ENCODE results near the gene VAV3.
A peak's percentile ranks its signal among the peaks of the same experiment; 100 is the strongest.

VAV3 gene

GRCh38 chr1:107617456-107617855, 347.5 kb downstream of the VAV3 start:
- H3K36me3 ChIP-seq, result peaks cover 37 to 86% (median 71%) of the 10 kb centered on the region in 11 experiments
- no peak overlapping the region for H3K27ac ChIP-seq
- H3K9ac ChIP-seq, result no peak overlapping the region
- H3K4me1 ChIP-seq, result peaks cover 0 to 3% (median under 1%) of the 10 kb centered on the region in 10 experiments; a peak in 5 of 20 replicates
- no peak overlapping the region for H3K4me3 ChIP-seq
- peaks cover 35 to 51% (median 45%) of the 10 kb centered on the region in 11 experiments for H3K9me3 ChIP-seq (replicated peaks in 1 of 11)
- TF ChIP-seq Cebpa-rat (IDR thresholded peaks at IDR 0.05), result no peak
- no peak overlapping the region for H3K4me2 ChIP-seq
- H3K27me3 ChIP-seq, result no peaks in the 10 kb centered on the region
- H4K20me1 ChIP-seq, result no peaks in the 10 kb centered on the region

DNA sequence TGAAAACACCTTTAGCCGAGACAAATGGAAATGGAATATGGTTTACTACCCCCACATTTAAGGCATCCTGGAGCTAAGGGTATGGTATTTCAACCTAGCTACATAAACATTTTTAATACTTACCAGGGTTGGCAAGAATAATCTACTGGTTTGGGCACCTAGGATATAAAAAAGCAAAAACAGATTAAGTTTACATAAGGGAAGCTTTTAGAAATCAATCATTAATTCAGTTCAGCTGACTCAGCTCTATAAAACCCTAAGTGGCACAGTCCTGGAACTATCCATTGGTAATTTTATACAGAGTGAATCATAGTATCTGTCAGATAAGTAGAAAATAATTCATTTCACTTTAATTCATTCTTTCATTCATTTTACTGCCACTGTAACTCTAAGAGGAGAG, 355.2 kb downstream of the VAV3 start:
- Histone ChIP-seq H3K4me2 (no peak overlapping the region), H3K27ac (no peak overlapping the region), H3K27me3 (no peaks in the 10 kb centered on the region), H3K36me3 (peaks cover 38 to 91% (median 67%) of the 10 kb centered on the region in 11 experiments), H3K9ac (no peak overlapping the region), H3K9me3 (replicated peaks in 1 of 11) (peaks cover 33 to 58% (median 46%) of the 10 kb centered on the region in 11 experiments), H3K4me1 (peaks cover 0 to 7% (median 0%) of the 10 kb centered on the region in 10 experiments; a peak in 6 of 20 replicates), H3K4me3 (no peak overlapping the region), H4K20me1 (no peaks in the 10 kb centered on the region)
- no peak for TF ChIP-seq Cebpa-rat (IDR thresholded peaks at IDR 0.05)

- Histone ChIP-seq H3K4me2 (peak overlapping the region in 4 of 11 experiments; percentile 12 to 34 (median 18); a peak in 5 of 22 replicates), H3K9ac (no peak overlapping the region), H3K4me1 (peaks cover 0 to 27% (median 4%) of the 10 kb centered on the region in 10 experiments; a peak in 7 of 20 replicates), H3K36me3 (peaks cover 23 to 77% (median 47%) of the 10 kb centered on the region in 11 experiments; a peak in 20 of 22 replicates), H3K27me3 (no peaks in the 10 kb centered on the region), H4K20me1 (no peaks in the 10 kb centered on the region), H3K4me3 (no peak overlapping the region), H3K27ac (no peak overlapping the region), H3K9me3 (replicated peaks in 1 of 11) (peaks cover 9 to 28% (median 22%) of the 10 kb centered on the region in 11 experiments; a peak in 19 of 22 replicates)
- no peak for TF ChIP-seq Cebpa-rat (IDR thresholded peaks at IDR 0.05)
Observed at GRCh38 chr1:107604825-107605224, 360.2 kb downstream of the VAV3 start.

DNA sequence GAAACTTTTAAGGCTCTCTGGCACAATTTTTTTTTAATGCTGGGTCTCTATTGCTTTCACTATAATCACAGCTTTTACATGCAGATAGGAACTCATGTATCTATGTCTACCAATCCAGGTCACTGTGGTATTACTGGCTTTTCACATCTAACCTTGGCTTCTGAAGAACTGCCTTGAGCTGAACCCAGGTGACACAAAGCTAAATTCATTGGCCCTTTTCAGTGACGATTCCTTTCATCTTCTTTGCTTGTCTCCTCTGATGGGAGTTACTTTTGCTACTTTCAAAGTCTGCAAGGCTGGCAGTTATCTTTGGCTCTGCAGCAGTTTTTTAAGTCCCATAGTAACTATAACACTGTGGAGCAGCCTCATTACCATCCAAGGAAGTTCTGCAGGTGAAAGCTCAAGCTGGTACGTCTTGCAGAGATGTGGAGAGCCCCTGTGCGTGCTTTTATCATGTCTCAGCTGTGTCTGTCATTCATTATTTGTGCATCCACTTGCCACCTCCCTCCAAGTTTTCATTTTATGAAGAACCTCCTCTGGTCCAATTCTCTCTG, 364.3 kb downstream of the VAV3 start:
- no peak overlapping the region for H3K9ac ChIP-seq
- H4K20me1 ChIP-seq, result no peaks in the 10 kb centered on the region
- no peak overlapping the region for H3K4me3 ChIP-seq
- H3K4me1 ChIP-seq, result peaks cover 0 to 27% (median 4%) of the 10 kb centered on the region in 10 experiments; a peak in 7 of 20 replicates
- no peak overlapping the region for H3K27ac ChIP-seq
- no peak for TF ChIP-seq Cebpa-rat (IDR thresholded peaks at IDR 0.05)
- H3K36me3 ChIP-seq, result peaks cover 13 to 77% (median 45%) of the 10 kb centered on the region in 11 experiments; a peak in 20 of 22 replicates
- peaks cover 0 to under 1% (median 0%) of the 10 kb centered on the region in 11 experiments; a peak in 5 of 22 replicates for H3K9me3 ChIP-seq (replicated peaks in 1 of 11)
- H3K27me3 ChIP-seq, result no peaks in the 10 kb centered on the region
- H3K4me2 ChIP-seq, result no peak overlapping the region

GRCh38 chr1:107599220-107599619, 365.8 kb downstream of the VAV3 start:
- Histone ChIP-seq H3K36me3 (peaks cover 13 to 84% (median 49%) of the 10 kb centered on the region in 11 experiments; a peak in 19 of 22 replicates), H3K4me1 (peaks cover 3 to 21% (median 9%) of the 10 kb centered on the region in 10 experiments)
- no peak for TF ChIP-seq Cebpa-rat (IDR thresholded peaks at IDR 0.05)

GRCh38 chr1:107597290-107597689, 367.7 kb downstream of the VAV3 start:
- Histone ChIP-seq H4K20me1 (no peaks in the 10 kb centered on the region), H3K36me3 (peaks cover 13 to 88% (median 50%) of the 10 kb centered on the region in 11 experiments; a peak in 19 of 22 replicates), H3K9ac (no peak overlapping the region), H3K9me3 (replicated peaks in 1 of 11) (no peaks in the 10 kb centered on the region; a peak in 1 of 22 replicates), H3K4me3 (no peak overlapping the region), H3K4me1 (peaks cover 10 to 29% (median 21%) of the 10 kb centered on the region in 10 experiments; a peak in 19 of 20 replicates), H3K27me3 (no peaks in the 10 kb centered on the region), H3K4me2 (no peak overlapping the region), H3K27ac (no peak overlapping the region)
- TF ChIP-seq Cebpa-rat (IDR thresholded peaks at IDR 0.05), result no peak

More at GRCh38 chr1:107599220-107599619, 365.8 kb downstream of the VAV3 start:
- Histone ChIP-seq H3K4me3 (no peak overlapping the region), H3K9ac (no peak overlapping the region), H4K20me1 (no peaks in the 10 kb centered on the region), H3K4me2 (no peak overlapping the region), H3K9me3 (replicated peaks in 1 of 11) (no peaks in the 10 kb centered on the region; a peak in 1 of 22 replicates), H3K27ac (no peak overlapping the region), H3K27me3 (no peaks in the 10 kb centered on the region)

DNA sequence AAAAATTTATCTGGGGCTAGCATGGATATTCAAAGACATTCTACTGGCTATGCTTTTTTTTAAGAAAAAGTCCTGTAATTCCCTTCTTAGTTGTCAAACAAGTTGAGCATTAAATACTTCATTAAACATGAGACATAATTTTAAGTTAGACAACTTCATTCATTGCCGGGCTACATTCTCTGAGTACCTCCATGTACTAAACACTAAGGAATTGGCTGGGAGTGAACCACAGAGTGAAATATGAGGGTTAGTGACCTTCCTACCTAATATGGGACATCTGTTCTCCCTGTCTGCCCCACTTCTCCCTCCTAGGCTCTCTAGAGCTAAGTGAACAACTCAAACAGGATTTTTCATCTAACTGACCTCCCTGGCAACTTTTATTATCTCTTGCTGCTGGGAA, 370.4 kb downstream of the VAV3 start:
- peaks cover 10 to 48% (median 21%) of the 10 kb centered on the region in 10 experiments; a peak in 19 of 20 replicates for H3K4me1 ChIP-seq
- H3K27ac ChIP-seq, result peak overlapping the region in 5 of 11 experiments; percentile 15 to 55 (median 52); a peak in 5 of 22 replicates
- no peak overlapping the region for H3K4me3 ChIP-seq
- H3K9me3 ChIP-seq (replicated peaks in 1 of 11), result no peaks in the 10 kb centered on the region; a peak in 1 of 22 replicates
- H3K4me2 ChIP-seq, result peak overlapping the region in 7 of 11 experiments; percentile 8 to 71 (median 67); a peak in 8 of 22 replicates
- no peak overlapping the region for H3K9ac ChIP-seq
- H3K36me3 ChIP-seq, result peaks cover 7 to 86% (median 31%) of the 10 kb centered on the region in 11 experiments; a peak in 17 of 22 replicates
- no peaks in the 10 kb centered on the region for H3K27me3 ChIP-seq
- TF ChIP-seq Cebpa-rat (IDR thresholded peaks at IDR 0.05), result no peak
- no peaks in the 10 kb centered on the region for H4K20me1 ChIP-seq

DNA sequence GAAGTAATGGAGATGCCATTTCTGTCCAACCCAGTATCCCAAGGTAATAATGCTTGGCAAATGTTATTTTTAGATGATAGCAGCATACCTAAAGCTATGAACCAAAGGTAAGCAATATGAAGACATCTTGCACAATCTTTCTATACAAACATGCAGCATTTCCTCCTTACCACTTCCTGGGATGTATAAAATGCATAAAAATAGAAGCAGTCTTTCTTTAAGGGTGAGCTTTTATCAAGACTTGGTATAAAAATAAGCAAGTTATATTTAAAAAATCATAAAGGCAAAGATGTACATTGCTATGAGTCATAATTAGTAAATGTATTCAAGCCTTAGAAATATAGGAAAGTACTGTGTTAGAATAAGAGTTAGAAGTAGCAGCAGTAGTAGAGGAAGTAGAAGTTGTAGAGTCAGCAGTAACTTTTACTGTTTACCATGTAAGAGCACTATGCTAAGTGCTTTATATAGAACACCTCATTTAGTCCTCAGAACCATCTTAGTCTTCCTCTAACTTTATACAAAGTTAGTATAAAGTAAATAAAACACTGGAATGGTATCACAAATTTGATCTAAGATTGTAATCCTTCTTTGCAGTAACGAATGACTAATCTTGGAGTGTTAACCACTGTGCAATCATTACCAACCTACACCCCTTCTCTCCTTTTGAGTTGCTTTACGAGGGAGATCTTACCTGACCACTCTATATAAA, 371.3 kb downstream of the VAV3 start:
- Histone ChIP-seq H3K9ac (peak overlapping the region in 1 of 11 experiments; percentile 6; a peak in 1 of 22 replicates), H3K4me1 (peaks cover 10 to 48% (median 21%) of the 10 kb centered on the region in 10 experiments; a peak in 19 of 20 replicates), H3K4me2 (peak overlapping the region; percentile 22 to 71 (median 52); a peak in 21 of 22 replicates), H3K4me3 (no peak overlapping the region), H3K27ac (peak overlapping the region in 9 of 11 experiments; percentile 0 to 55 (median 34); a peak in 14 of 22 replicates), H3K9me3 (replicated peaks in 1 of 11) (no peaks in the 10 kb centered on the region), H3K36me3 (peaks cover 7 to 78% (median 31%) of the 10 kb centered on the region in 11 experiments; a peak in 17 of 22 replicates), H3K27me3 (no peaks in the 10 kb centered on the region), H4K20me1 (no peaks in the 10 kb centered on the region)
- peak in 2 of 11 experiments; percentile 28 to 50; a peak in 3 of 22 replicates for TF ChIP-seq Cebpa-rat (IDR thresholded peaks at IDR 0.05)

Data from BLaER1 treated with 17β-estradiol and CSF1 and Interleukin-3, amounts not matched to agents 10 nM and 100 nM (cell line).